HepG2 (cell line): ENCODE results near the gene XPO5. TPM values are rescaled to one million over a fixed set of nuclear protein-coding genes. Genes with fewer than 3 reads are reported as not detected.

ENCODE experiments used
- AGO2 ChIP-seq: fragments of 200-400 bp; formaldehyde crosslinking; optimal IDR thresholded peaks from 2 replicates; pipeline ENCODE3; 2017; ENCODE audit warnings: mild to moderate bottlenecking, low read depth, low read length, moderate library complexity
- CBX5 ChIP-seq: sonication (generic); formaldehyde crosslinking; IDR thresholded peaks from 2 replicates; pipeline ENCODE4 v1.4.0; 2020; ENCODE audit warnings: missing genetic modification reagents, borderline replicate concordance
- DR1 ChIP-seq: sonication (generic); formaldehyde crosslinking; IDR thresholded peaks from 2 replicates; pipeline ENCODE4 v1.8.0; 2021; ENCODE audit warnings: mild to moderate bottlenecking, missing genetic modification reagents, inconsistent platforms
- EED ChIP-seq: sonication (generic); formaldehyde crosslinking; IDR thresholded peaks from 2 replicates; pipeline ENCODE4 v1.5.0; 2020; ENCODE audit warnings: mild to moderate bottlenecking, missing genetic modification reagents
- KLF11 ChIP-seq: IDR thresholded peaks from 2 replicates; pipeline ENCODE4 v1.6.1; 2016; ENCODE audit warnings: missing compliant biosample characterization
- MAF1 ChIP-seq: sonication (generic); formaldehyde crosslinking; IDR thresholded peaks from 2 replicates; pipeline ENCODE4 v1.5.0; 2020; ENCODE audit warnings: missing genetic modification reagents, borderline replicate concordance
- MAZ ChIP-seq, 2 experiments: sonication (generic) in 1 of 2; formaldehyde crosslinking in 1 of 2; IDR thresholded peaks; 2 replicates each; pipeline versions ENCODE4 v1.5.0 to v1.6.1; 2012 to 2020; ENCODE audit warnings: low read depth in 2 of 2, mild to moderate bottlenecking in 2 of 2, borderline replicate concordance in 1 of 2, improper control_type of control experiment in 1 of 2, low read length in 1 of 2, missing genetic modification reagents in 1 of 2, moderate library complexity in 1 of 2
- SSRP1 ChIP-seq: IDR thresholded peaks from 2 replicates; pipeline ENCODE4 v1.6.1; 2016; ENCODE audit warnings: control low read depth
- STAG1 ChIP-seq: sonication (generic); formaldehyde crosslinking; IDR thresholded peaks from 2 replicates; pipeline ENCODE4 v1.4.0; 2020; ENCODE audit warnings: missing genetic modification reagents
- TCF12 ChIP-seq, 2 experiments: fragments of 450-650 bp in 1 of 2; sonication (generic) in 1 of 2; formaldehyde crosslinking in 1 of 2; IDR thresholded peaks; 2 replicates each; pipeline versions ENCODE4 v1.6.1 to v1.8.0; 2017 to 2022; ENCODE audit warnings: antibody characterized with exemption in 1 of 2, mild to moderate bottlenecking in 1 of 2, missing genetic modification reagents in 1 of 2, moderate library complexity in 1 of 2
- TEAD3 ChIP-seq: optimal IDR thresholded peaks from 2 replicates; pipeline ENCODE3; 2016; ENCODE audit warnings: borderline replicate concordance
- ZNF124 ChIP-seq: sonication (generic); formaldehyde crosslinking; IDR thresholded peaks from 2 replicates; pipeline ENCODE4 v1.4.0; 2020; ENCODE audit warnings: missing genetic modification reagents
- ZNF232 ChIP-seq: sonication (generic); formaldehyde crosslinking; IDR thresholded peaks from 2 replicates; pipeline ENCODE4 v1.4.0; 2020; ENCODE audit warnings: missing genetic modification reagents, borderline replicate concordance
- polyA plus RNA-seq, 8 experiments: library from polyadenylated mRNA; depleted of rRNA in 3 of 8; stranded (reverse) in 7 of 8; unstranded in 1 of 8; fragments of >200 nt; fragmentation: Illumina TruSeq in 4 of 8; extraction: Trizol in 4 of 8; gene quantifications; 2 replicates each; pipeline versions ENCODE4 v1.2.1 to v1.2.3, GENCODE V29; 2011 to 2016; ENCODE audit warnings: low read depth in 4 of 8, missing spikeins in 1 of 8, mixed read lengths in 1 of 8; ENCODE audit not compliant: insufficient read depth in 1 of 8
- total RNA-seq, 5 experiments: library from RNA; depleted of rRNA; stranded (reverse); fragments of >200 nt; fragmentation: Illumina TruSeq; extraction: Trizol; gene quantifications; 2 replicates each; pipeline ENCODE4 v1.2.3, GENCODE V29; 2016; ENCODE audit warnings: low read depth in 1 of 5
- TF ChIP-seq, protein P1 (sequence below): sonication (generic); formaldehyde crosslinking; IDR thresholded peaks from 2 replicates; pipeline ENCODE4 v1.5.1; 2020; ENCODE audit warnings: mild to moderate bottlenecking, missing genetic modification reagents, moderate library complexity
- TF ChIP-seq, protein P2 (sequence below): sonication (generic); formaldehyde crosslinking; IDR thresholded peaks from 2 replicates; pipeline ENCODE4 v1.8.1; 2023; ENCODE audit warnings: mild to moderate bottlenecking, moderate library complexity, missing genetic modification reagents
- TF ChIP-seq, protein P3 (sequence below): sonication (generic); formaldehyde crosslinking; IDR thresholded peaks from 2 replicates; pipeline ENCODE4 v1.9.0; 2022; ENCODE audit warnings: low read depth, missing genetic modification reagents
- TF ChIP-seq, protein P4 (sequence below): sonication (generic); formaldehyde crosslinking; IDR thresholded peaks from 2 replicates; pipeline ENCODE4 v1.4.0; 2020; ENCODE audit warnings: missing genetic modification reagents
- TF ChIP-seq, protein P5 (sequence below): sonication (generic); formaldehyde crosslinking; IDR thresholded peaks from 2 replicates; pipeline ENCODE4 v1.4.0; 2020; ENCODE audit warnings: missing genetic modification reagents

The XPO5 gene
- total and polyA plus RNA-seq, 2 of the 13 experiments (the other 11 are each of a cell fraction or from before 2014, with no cell fraction given), result 52.2 to 68.0 TPM

DNA sequence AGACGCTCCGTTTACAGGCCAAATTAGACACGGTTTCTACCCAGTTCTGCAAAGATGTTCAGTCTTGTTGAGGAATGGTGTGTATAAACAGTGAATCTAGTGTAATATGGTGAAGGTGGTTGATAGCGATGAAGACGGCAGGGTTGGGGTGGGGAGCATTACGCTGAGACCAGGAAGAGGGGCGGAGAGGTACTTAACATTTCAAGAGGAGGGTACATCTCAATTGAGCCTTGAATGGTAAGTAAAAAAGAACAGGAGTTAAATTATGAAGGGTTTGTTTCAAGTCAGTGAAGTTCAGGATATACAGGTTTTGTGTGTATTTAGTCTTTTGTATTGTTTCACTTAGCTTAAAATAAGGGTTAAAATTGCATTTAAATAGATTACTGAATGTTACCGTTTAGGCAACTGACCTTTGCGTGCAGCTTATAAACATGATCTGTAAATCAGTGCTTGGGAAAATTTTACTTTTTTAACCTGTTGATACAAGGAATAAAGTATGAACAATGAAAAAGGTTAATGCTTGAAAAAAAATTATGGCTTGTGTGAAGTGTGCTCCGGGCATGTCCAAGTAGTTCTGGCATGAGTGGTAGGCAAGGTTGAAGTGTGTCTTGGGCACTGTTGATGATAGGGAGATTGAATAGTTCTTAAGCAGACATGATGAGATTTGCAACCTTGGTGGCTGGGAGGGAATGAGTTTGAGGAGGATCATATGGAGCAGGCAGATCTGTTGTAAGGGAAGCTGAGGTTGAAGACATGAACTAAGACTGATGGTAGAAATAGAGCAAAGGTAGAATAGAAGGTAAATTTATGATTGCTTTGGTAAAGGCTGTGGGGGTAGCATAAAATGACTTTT, 58.1 kb downstream of the XPO5 start (continued):
- TF ChIP-seq, protein P1, sequence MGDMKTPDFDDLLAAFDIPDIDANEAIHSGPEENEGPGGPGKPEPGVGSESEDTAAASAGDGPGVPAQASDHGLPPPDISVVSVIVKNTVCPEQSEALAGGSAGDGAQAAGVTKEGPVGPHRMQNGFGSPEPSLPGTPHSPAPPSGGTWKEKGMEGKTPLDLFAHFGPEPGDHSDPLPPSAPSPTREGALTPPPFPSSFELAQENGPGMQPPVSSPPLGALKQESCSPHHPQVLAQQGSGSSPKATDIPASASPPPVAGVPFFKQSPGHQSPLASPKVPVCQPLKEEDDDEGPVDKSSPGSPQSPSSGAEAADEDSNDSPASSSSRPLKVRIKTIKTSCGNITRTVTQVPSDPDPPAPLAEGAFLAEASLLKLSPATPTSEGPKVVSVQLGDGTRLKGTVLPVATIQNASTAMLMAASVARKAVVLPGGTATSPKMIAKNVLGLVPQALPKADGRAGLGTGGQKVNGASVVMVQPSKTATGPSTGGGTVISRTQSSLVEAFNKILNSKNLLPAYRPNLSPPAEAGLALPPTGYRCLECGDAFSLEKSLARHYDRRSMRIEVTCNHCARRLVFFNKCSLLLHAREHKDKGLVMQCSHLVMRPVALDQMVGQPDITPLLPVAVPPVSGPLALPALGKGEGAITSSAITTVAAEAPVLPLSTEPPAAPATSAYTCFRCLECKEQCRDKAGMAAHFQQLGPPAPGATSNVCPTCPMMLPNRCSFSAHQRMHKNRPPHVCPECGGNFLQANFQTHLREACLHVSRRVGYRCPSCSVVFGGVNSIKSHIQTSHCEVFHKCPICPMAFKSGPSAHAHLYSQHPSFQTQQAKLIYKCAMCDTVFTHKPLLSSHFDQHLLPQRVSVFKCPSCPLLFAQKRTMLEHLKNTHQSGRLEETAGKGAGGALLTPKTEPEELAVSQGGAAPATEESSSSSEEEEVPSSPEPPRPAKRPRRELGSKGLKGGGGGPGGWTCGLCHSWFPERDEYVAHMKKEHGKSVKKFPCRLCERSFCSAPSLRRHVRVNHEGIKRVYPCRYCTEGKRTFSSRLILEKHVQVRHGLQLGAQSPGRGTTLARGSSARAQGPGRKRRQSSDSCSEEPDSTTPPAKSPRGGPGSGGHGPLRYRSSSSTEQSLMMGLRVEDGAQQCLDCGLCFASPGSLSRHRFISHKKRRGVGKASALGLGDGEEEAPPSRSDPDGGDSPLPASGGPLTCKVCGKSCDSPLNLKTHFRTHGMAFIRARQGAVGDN (CRISPR knock-in tag), result no peak
- TF ChIP-seq, protein P2, sequence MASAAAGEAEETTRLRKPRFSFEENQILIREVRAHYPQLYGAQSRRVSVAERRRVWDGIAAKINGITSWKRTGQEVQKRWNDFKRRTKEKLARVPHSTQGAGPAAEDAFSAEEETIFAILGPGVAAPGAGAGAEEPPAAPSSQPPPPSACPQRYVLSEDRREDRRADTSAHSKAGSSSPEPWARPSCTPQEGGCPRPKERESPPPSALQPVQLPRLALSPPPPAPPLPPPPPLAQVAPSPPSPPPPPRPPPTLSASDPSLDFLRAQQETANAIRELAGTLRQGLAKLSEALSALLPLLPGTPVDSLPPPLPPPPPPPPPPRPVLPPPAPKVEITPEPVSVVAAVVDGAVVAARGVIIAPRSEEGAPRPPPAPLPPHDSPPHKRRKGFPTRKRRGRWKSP (CRISPR knock-in tag), result no peak
- TF ChIP-seq CBX5 (CRISPR knock-in tag) (no peak), MAZ (IDR thresholded peaks at IDR 0.05; ENCODE audit: borderline replicate concordance, low read depth, low read length) (no peak), MAZ (CRISPR knock-in tag; IDR thresholded peaks at IDR 0.05; ENCODE audit: low read depth) (no peak), STAG1 (CRISPR knock-in tag) (no peak), DR1 (CRISPR knock-in tag) (no peak), TEAD3 (CRISPR knock-in tag) (no peak), EED (no peak), MAF1 (CRISPR knock-in tag) (no peak), SSRP1 (CRISPR knock-in tag) (no peak), ZNF232 (no peak), TCF12 (IDR thresholded peaks at IDR 0.05) (no peak), TCF12 (CRISPR knock-in tag; IDR thresholded peaks at IDR 0.05) (no peak), AGO2 (no peak), ZNF124 (CRISPR knock-in tag) (no peak), KLF11 (no peak)
- TF ChIP-seq, protein P3, sequence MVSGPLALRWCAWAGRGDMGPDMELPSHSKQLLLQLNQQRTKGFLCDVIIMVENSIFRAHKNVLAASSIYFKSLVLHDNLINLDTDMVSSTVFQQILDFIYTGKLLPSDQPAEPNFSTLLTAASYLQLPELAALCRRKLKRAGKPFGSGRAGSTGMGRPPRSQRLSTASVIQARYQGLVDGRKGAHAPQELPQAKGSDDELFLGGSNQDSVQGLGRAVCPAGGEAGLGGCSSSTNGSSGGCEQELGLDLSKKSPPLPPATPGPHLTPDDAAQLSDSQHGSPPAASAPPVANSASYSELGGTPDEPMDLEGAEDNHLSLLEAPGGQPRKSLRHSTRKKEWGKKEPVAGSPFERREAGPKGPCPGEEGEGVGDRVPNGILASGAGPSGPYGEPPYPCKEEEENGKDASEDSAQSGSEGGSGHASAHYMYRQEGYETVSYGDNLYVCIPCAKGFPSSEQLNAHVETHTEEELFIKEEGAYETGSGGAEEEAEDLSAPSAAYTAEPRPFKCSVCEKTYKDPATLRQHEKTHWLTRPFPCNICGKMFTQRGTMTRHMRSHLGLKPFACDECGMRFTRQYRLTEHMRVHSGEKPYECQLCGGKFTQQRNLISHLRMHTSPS (CRISPR knock-in tag), result no peak
- TF ChIP-seq, protein P4, sequence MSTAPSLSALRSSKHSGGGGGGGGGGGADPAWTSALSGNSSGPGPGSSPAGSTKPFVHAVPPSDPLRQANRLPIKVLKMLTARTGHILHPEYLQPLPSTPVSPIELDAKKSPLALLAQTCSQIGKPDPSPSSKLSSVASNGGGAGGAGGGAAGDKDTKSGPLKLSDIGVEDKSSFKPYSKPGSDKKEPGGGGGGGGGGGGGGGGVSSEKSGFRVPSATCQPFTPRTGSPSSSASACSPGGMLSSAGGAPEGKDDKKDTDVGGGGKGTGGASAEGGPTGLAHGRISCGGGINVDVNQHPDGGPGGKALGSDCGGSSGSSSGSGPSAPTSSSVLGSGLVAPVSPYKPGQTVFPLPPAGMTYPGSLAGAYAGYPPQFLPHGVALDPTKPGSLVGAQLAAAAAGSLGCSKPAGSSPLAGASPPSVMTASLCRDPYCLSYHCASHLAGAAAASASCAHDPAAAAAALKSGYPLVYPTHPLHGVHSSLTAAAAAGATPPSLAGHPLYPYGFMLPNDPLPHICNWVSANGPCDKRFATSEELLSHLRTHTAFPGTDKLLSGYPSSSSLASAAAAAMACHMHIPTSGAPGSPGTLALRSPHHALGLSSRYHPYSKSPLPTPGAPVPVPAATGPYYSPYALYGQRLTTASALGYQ (CRISPR knock-in tag), result no peak
- TF ChIP-seq, protein P5, sequence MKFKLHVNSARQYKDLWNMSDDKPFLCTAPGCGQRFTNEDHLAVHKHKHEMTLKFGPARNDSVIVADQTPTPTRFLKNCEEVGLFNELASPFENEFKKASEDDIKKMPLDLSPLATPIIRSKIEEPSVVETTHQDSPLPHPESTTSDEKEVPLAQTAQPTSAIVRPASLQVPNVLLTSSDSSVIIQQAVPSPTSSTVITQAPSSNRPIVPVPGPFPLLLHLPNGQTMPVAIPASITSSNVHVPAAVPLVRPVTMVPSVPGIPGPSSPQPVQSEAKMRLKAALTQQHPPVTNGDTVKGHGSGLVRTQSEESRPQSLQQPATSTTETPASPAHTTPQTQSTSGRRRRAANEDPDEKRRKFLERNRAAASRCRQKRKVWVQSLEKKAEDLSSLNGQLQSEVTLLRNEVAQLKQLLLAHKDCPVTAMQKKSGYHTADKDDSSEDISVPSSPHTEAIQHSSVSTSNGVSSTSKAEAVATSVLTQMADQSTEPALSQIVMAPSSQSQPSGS (CRISPR knock-in tag), result no peak
